ENCODE data around the gene NKAIN1. TPM values are rescaled to one million over a fixed set of nuclear protein-coding genes. Genes with fewer than 3 reads are reported as not detected.

The NKAIN1 gene
- total RNA-seq, 1 experiment from 2014 or later: 1.7 TPM

GRCh38 chr1:31155216-31155806 is 84.4 kb downstream of the NKAIN1 start:
- no peaks in the 10 kb centered on the region for H3K36me3 ChIP-seq (ENCODE audit: control insufficient read depth, insufficient read depth, low read length)
- in situ Hi-C loops (cut with HindIII; ENCODE audit: low pct_unique_long_range_greater_than_20kb, low sequenced_read_pairs) (no loop called here), intact Hi-C loops (cut with micrococcal nuclease; ENCODE audit: unreplicated experiment) (no loop called here)
- DNase-seq (ENCODE audit: low read depth, low spot score) (no peak), ATAC-seq (peak; percentile 94)
- peak; percentile 71 for TF ChIP-seq SIN3A (IDR thresholded peaks at IDR 0.05; ENCODE audit: borderline replicate concordance, insufficient read depth, low read depth, low read length)
- TF ChIP-seq, protein P1, sequence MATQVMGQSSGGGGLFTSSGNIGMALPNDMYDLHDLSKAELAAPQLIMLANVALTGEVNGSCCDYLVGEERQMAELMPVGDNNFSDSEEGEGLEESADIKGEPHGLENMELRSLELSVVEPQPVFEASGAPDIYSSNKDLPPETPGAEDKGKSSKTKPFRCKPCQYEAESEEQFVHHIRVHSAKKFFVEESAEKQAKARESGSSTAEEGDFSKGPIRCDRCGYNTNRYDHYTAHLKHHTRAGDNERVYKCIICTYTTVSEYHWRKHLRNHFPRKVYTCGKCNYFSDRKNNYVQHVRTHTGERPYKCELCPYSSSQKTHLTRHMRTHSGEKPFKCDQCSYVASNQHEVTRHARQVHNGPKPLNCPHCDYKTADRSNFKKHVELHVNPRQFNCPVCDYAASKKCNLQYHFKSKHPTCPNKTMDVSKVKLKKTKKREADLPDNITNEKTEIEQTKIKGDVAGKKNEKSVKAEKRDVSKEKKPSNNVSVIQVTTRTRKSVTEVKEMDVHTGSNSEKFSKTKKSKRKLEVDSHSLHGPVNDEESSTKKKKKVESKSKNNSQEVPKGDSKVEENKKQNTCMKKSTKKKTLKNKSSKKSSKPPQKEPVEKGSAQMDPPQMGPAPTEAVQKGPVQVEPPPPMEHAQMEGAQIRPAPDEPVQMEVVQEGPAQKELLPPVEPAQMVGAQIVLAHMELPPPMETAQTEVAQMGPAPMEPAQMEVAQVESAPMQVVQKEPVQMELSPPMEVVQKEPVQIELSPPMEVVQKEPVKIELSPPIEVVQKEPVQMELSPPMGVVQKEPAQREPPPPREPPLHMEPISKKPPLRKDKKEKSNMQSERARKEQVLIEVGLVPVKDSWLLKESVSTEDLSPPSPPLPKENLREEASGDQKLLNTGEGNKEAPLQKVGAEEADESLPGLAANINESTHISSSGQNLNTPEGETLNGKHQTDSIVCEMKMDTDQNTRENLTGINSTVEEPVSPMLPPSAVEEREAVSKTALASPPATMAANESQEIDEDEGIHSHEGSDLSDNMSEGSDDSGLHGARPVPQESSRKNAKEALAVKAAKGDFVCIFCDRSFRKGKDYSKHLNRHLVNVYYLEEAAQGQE (IDR thresholded peaks at IDR 0.05; ENCODE audit: insufficient read depth in 1 of 2, low read depth in 2 of 2, low read length in 1 of 2): no peak
- no peak for TF ChIP-seq CTCF (IDR thresholded peaks at IDR 0.05)
- no peak for TF ChIP-seq TCF7L2 (IDR thresholded peaks at IDR 0.05; ENCODE audit: low read depth, low read length)
- TF ChIP-seq POLR2AphosphoS5 (IDR thresholded peaks at IDR 0.05; ENCODE audit: low read depth, low read length): peak; percentile 63
- H3K9me3 ChIP-seq (ENCODE audit: control insufficient read depth, insufficient read depth, low read depth, low read length): no peaks in the 10 kb centered on the region
- peaks cover 8% of the 10 kb centered on the region for H3K4me1 ChIP-seq (ENCODE audit: control insufficient read depth, insufficient read depth, low read length)
- H3K4me3 ChIP-seq (ENCODE audit: low read depth in 2 of 2, low read length in 2 of 2): peak overlapping the region; percentile 53 to 74
- no TSS peak for BruUV-seq (replicated peaks)
- ChIA-PET POLR2A (no interaction called here), CTCF (interaction anchor here (0.6 kb wide), 1 partner anchor 288 kb away, joined by 5 read pairs; no protein-coding TSS in a partner anchor)
- no peaks in the 10 kb centered on the region for H3K27me3 ChIP-seq (ENCODE audit: control insufficient read depth, insufficient read depth, low read length)
- peak overlapping the region; percentile 95 for H3K27ac ChIP-seq (ENCODE audit: low read length)

GRCh38 chr1:31154632-31155215 is 85.0 kb downstream of the NKAIN1 start:
- CTCF ChIA-PET: interaction anchor here (0.6 kb wide), 1 partner anchor 289 kb away, joined by 5 read pairs; no protein-coding TSS in a partner anchor
- Histone ChIP-seq H3K9me3 (ENCODE audit: control insufficient read depth, insufficient read depth, low read depth, low read length) (no peaks in the 10 kb centered on the region), H3K27ac (ENCODE audit: low read length) (peak overlapping the region; percentile 98), H3K4me3 (ENCODE audit: low read depth in 2 of 2, low read length in 2 of 2) (peak overlapping the region; percentile 57 to 74), H3K27me3 (ENCODE audit: control insufficient read depth, insufficient read depth, low read length) (no peaks in the 10 kb centered on the region), H3K4me1 (ENCODE audit: control insufficient read depth, insufficient read depth, low read length) (peaks cover 8% of the 10 kb centered on the region), H3K36me3 (ENCODE audit: control insufficient read depth, insufficient read depth, low read length) (no peaks in the 10 kb centered on the region)
- BruUV-seq (replicated peaks): no TSS peak
- POLR2A ChIA-PET: no interaction called here
- intact Hi-C loops (cut with micrococcal nuclease; ENCODE audit: unreplicated experiment) (no loop called here), in situ Hi-C loops (cut with HindIII; ENCODE audit: low pct_unique_long_range_greater_than_20kb, low sequenced_read_pairs) (no loop called here)
- peak; percentile 73 for TF ChIP-seq POLR2AphosphoS5 (IDR thresholded peaks at IDR 0.05; ENCODE audit: low read depth, low read length)
- TF ChIP-seq TCF7L2 (IDR thresholded peaks at IDR 0.05; ENCODE audit: low read depth, low read length): no peak
- TF ChIP-seq SIN3A (IDR thresholded peaks at IDR 0.05; ENCODE audit: borderline replicate concordance, insufficient read depth, low read depth, low read length): no peak
- TF ChIP-seq, protein P1 (IDR thresholded peaks at IDR 0.05; ENCODE audit: insufficient read depth in 1 of 2, low read depth in 2 of 2, low read length in 1 of 2): peak in 1 of 2 experiments; percentile 14; a peak in 1 of 4 replicates
- ATAC-seq: peak; percentile 86
- no peak for DNase-seq (ENCODE audit: low read depth, low spot score)
